Peyer's patch (tissue), 4 donors: Measurements from ENCODE around the gene GNAQ.
"Not testable (repeated sequence)": the region's sequence is repeated elsewhere in the genome, so short reads cannot be mapped to it uniquely, and the experiment has no call there.

Experiments used
- POLR2A ChIP-seq, 2 donors: fragments of 450-650 bp; IDR thresholded peaks; one replicate each; pipeline ENCODE4 v1.5.1; 2017; ENCODE audit warnings: antibody characterized with exemption in 2 of 2, mild to moderate bottlenecking in 2 of 2, moderate library complexity in 2 of 2
- TF ChIP-seq, protein P1 (sequence below), 6 experiments: fragments of 450-650 bp in 4 of 6; fragments of 200-600 bp in 2 of 6; sonication (generic) in 1 of 6; IDR thresholded peaks; one replicate each; pipeline ENCODE4 v1.5.1; 2017 to 2019; ENCODE audit warnings: antibody characterized with exemption in 6 of 6, mild to moderate bottlenecking in 3 of 6, moderate library complexity in 1 of 6

DNA sequence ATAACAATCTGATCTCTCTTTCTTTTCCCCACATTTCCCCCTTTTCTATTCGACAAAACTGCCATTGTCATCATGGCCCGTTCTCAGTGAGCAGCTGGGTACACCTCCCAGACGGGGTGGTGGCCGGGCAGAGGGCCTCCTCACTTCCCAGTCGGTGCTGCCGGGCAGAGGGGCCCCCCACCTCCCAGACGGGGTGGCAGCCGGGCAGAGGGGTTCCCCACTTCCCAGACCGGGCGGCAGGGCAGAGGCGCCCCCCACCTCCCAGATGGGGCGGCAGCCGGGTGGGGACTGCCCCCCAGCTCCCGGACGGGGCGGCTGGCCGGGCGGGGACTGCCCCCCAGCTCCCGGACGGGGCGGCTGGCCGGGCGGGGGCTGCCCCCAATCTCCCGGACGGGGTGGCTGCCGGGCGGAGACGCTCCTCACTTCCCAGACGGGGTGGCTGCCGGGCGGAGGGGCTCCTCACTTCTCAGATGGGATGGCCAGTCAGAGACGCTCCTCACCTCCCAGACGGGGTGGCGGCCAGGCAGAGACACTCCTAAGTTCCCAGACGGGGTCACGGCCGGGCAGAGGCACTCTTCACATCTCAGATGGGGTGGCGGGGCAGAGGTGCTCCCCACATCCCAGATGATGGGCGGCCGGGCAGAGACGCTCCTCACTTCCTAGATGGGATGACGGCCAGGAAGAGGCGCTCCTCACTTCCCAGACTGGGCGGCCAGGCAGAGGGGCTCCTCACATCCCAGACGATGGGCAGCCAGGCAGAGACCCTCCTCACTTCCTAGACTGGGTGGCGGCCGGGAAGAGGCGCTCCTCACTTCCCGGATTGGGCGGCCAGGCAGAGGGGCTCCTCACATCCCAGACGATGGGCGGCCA, 328.9 kb downstream of the GNAQ start:
- TF ChIP-seq POLR2A (IDR thresholded peaks at IDR 0.05) = not testable (repeated sequence)
- TF ChIP-seq, protein P1, sequence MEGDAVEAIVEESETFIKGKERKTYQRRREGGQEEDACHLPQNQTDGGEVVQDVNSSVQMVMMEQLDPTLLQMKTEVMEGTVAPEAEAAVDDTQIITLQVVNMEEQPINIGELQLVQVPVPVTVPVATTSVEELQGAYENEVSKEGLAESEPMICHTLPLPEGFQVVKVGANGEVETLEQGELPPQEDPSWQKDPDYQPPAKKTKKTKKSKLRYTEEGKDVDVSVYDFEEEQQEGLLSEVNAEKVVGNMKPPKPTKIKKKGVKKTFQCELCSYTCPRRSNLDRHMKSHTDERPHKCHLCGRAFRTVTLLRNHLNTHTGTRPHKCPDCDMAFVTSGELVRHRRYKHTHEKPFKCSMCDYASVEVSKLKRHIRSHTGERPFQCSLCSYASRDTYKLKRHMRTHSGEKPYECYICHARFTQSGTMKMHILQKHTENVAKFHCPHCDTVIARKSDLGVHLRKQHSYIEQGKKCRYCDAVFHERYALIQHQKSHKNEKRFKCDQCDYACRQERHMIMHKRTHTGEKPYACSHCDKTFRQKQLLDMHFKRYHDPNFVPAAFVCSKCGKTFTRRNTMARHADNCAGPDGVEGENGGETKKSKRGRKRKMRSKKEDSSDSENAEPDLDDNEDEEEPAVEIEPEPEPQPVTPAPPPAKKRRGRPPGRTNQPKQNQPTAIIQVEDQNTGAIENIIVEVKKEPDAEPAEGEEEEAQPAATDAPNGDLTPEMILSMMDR (IDR thresholded peaks at IDR 0.05) = not testable (repeated sequence)
